GM21528 (cell line): ENCODE measurements around the gene DLGAP4.
"Not testable (repeated sequence)": the region's sequence is repeated elsewhere in the genome, so short reads cannot be mapped to it uniquely, and the experiment has no call there.

ENCODE experiments used
- ATAC-seq: cut with Tn5 transposase; IDR thresholded peaks from one replicate; pipeline ENCODE4 v1.9.1; 2021; ENCODE audit warnings: mild to moderate bottlenecking, moderate library complexity; ENCODE audit not compliant: unreplicated experiment, low FRiP score

Gene DLGAP4

GRCh38 chr20:36370991-36371790 is 65.1 kb downstream of the DLGAP4 start:
- no peak for ATAC-seq

GRCh38 chr20:36372666-36373065 is 66.5 kb downstream of the DLGAP4 start:
- no peak for ATAC-seq

GRCh38 chr20:36373089-36373488 is 67.0 kb downstream of the DLGAP4 start:
- no peak for ATAC-seq

GRCh38 chr20:36374995-36375394 is 68.9 kb downstream of the DLGAP4 start:
- ATAC-seq, result no peak

GRCh38 chr20:36377348-36378326 is 71.5 kb downstream of the DLGAP4 start:
- ATAC-seq, result no peak

GRCh38 chr20:36378686-36379085 is 72.5 kb downstream of the DLGAP4 start:
- ATAC-seq, result no peak

- not testable (repeated sequence) for ATAC-seq
These were observed 73.8 kb downstream of the DLGAP4 start for GRCh38 chr20:36379914-36380313.

- no peak for ATAC-seq
These were observed 78.0 kb downstream of the DLGAP4 start for GRCh38 chr20:36384022-36384619.

GRCh38 chr20:36385503-36385902 is 79.4 kb downstream of the DLGAP4 start:
- ATAC-seq, result no peak

GRCh38 chr20:36386236-36386635 is 80.1 kb downstream of the DLGAP4 start:
- no peak for ATAC-seq

GRCh38 chr20:36390269-36390668 is 84.1 kb downstream of the DLGAP4 start:
- no peak for ATAC-seq

GRCh38 chr20:36390719-36391415 is 84.7 kb downstream of the DLGAP4 start:
- ATAC-seq, result no peak

- no peak for ATAC-seq
These were observed 85.3 kb downstream of the DLGAP4 start for GRCh38 chr20:36391456-36391855.

- no peak for ATAC-seq
These were observed 85.8 kb downstream of the DLGAP4 start for GRCh38 chr20:36391955-36392354.

- ATAC-seq, result no peak
These were observed 86.8 kb downstream of the DLGAP4 start for GRCh38 chr20:36392989-36393388.

GRCh38 chr20:36394340-36394965 is 88.3 kb downstream of the DLGAP4 start:
- ATAC-seq, result no peak

GRCh38 chr20:36396340-36396739 is 90.2 kb downstream of the DLGAP4 start:
- ATAC-seq, result no peak

- ATAC-seq, result no peak
These were observed 90.9 kb downstream of the DLGAP4 start for GRCh38 chr20:36396847-36397630.

GRCh38 chr20:36398515-36398914 is 92.4 kb downstream of the DLGAP4 start:
- no peak for ATAC-seq
